Measurements from ENCODE around the gene RNFT2.

Gene RNFT2

DNA sequence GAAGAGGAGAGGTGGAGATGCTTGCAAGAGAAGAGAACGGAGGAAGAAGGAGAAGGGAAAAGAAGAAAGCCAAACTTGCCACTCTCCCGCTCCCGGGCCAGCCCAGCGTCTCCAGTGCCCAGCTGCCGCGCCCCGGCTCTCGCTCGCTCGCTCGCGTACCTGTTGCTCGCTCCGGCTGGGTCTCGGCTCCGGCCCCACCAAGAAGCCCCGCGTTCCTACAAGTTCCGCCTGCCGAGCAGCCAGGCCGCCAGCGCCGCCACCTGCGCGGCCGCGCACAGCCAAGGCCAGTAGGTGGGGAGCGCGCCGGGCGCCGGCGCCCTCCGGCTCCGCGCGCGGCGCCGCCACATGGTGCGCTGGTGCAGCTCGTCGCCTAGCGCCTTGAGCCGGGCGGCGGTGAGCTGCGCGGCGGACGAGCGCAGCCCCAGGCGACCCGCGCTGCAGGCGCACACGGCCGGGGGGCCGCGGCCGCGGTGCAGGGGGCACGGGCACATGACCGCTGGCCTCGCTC, 142.8 kb downstream of the RNFT2 start:
- DNase-seq: peak; percentile 50

DNA sequence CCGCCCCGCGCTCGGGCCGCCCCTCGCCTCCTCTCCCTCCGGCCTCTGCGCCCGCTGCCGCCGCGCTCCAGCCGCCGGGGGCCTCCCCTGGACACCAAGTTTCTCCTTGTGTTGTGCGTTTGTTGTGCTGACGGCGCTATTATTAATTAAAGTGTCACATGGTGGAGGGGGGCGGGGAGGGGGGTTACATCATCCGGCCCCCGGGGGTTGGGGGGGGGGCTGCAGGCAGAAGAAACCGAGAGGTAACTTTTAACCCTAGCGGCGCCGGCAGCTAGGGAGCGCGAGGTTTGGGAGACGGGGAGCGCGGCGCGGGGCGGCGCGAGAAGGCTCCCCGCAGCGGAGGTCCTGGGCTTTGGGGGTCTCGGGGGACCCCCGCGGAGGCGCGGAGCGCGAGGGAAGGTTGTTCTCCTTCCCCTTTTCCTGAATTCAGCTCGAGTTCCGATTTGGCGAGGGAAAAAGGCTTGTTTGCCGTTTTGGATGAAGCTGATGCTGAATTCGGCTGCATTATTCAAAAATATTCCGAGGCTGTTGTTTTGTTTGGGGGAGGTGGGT, 143.3 kb downstream of the RNFT2 start, which contains the start of gene HRK:
Gene HRK, minus strand, starts transcription at position 117 of the 552 bp plus-strand sequence. CDS start 134 bp downstream, outside the sequence.
- DNase-seq: peak; percentile 39

DNA sequence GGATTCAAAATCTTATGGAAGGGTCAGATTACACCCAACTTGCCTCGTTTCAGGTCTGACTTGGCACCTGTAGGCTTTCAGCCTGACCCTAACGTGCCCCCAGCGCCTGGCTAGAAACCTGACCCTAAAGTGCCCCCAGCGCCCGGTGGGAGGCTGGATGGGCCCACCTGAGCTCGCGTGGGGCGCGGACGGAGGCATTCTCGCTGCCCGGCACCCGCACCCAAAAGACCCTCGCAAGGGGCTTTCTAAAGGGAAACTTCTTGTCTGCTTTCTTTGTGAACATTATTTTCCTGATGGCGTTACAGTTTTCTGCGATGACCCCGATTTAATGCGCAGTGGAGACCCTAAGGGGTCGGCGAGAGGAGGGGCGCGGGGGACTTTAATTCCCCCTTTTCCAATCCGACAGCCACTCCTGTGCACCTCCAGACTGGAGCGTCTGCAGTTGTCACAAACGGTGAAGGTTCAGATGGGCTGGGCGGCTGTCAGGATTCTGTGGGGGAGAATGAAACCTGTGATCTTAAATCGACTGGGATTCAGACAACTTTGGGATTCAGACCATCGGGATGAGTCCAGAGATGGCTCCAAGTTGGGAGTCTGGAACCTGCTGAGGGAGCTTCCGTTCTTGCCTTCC, 143.9 kb downstream of the RNFT2 start:
- no peak for DNase-seq

DNA sequence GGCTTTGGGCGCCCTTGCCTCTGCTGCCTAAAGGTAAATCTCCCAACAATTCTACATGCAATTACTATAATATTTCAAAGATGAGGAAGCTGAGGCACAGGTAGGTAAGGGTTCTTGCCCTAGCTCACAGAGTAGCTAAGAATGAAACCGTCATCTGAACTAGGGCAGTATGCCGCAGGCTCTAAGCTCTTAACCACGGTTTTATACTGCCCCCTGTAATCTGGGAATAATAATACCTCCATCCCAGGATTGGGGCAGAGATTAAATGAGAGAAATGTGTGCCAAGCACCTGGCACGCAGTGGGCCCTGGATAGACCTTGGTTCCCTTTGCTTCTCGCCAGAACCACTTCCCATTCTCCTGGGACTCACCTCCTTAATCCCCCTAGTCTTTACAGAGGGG, 144.6 kb downstream of the RNFT2 start:
- peak; percentile 26 for DNase-seq

DNA sequence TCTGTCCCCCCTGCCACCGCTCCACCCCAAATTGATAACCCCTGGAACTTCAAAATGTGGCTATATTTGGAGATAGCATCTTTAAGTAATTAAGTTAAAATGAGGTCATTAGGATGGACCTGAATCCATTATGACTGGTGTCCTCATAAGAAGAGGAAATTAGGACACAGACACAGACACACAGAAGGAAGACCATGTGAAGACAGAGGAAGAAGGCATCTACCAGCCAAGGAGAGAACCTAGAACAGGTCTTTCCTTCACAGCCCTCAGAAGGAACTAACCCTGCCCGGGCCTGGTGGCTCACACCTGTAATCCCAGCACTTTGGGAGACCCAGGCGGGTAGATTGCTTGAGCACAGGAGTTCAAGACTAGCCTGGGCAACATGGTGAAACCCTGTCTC, 146.8 kb downstream of the RNFT2 start:
- no peak for DNase-seq

DNA sequence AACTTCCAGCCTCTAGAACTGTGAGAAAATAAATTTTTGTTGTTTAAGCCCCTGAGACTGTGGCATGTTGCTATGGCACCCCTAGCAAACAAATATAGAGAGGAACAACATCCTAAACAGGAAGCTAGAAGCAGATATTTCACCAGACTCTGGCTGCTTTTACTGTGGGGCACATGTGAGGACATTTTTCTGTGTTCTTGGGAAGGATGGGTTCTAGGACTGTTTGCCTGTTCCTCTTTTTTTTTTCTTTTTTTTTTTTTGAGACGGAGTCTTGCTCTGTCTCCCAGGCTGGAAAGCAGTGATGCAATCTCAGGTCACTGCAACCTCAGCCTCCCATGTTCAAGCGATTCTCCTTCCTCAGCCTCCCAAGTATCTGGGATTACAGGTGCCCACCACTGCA, 147.4 kb downstream of the RNFT2 start:
- DNase-seq: no peak

DNA sequence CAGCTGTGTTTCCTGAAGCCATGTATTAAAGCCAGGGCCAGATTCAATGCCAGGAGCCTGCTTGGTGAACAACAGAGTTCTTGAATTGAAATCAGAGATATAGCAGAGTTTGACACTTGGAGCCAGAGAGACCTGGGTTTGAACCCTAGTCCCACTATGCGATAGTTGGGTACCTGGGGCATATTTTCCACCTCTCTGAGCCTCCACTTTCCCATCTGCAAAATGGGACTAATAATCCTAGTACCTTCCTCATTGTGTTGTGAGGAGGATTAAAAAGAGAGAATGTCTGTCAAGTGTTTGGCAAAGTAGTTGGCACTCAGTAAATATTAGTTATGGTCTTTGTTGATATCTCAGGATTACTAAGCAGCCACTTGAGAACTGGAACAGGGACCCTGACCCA, 149.1 kb downstream of the RNFT2 start:
- no peak for DNase-seq

DNA sequence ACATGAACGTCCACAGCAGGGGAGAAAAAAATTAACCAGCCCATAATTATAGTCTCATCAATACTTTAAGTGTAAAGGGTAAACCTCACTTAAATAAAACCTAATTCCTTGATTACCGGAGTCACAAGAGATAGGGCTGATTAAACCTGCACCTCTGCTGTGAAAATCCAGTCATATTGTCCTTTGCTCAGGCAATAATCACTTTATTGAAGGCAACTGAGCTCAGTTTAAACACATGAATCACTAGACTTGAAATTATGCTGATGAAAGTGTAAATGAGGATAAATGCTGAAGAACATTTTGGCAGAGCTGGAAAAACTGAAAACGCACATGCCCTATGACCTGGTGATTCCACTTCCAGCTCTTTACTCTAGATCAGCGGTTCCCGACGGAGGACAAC, 149.8 kb downstream of the RNFT2 start:
- DNase-seq: no peak

DNA sequence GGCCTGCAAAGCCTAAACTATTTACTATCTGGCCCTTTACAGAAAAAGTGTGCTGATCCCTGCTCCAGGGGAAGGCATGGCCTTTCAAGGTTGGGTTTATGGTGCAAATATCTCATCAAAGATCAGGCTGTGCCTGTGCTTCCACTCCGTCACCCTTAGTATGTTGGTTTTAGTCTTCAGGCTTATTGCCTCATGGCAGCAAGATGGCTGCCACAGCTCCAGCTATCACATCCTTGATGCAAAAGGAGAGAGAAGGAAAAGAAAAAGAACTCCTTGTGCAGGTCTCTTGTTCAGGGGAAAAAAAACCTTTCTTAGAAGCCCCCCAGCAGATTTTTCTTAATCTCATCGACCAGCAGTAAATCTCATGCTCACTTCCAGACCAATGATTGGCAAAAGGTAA, 152.2 kb downstream of the RNFT2 start:
- no peak for DNase-seq

DNA sequence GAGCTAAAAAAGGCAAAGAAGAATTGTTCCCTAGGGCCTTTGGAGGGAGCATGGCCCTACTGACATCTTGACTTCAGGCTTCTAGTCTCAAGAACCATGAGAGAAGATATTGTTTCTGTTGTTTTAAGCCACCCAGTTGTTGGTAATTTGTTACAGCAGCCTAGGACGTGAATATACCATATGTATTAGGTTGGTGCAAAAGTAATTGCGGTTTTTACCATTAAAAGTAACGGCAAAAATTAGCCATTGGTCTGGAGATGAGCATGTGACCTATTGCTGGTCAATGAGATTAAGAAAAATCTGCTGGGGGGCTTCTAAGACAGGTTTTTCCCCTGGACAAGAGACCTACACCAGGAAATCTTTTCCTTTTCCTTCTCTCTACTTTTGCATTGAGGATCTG, 152.9 kb downstream of the RNFT2 start:
- no peak for DNase-seq

DNA sequence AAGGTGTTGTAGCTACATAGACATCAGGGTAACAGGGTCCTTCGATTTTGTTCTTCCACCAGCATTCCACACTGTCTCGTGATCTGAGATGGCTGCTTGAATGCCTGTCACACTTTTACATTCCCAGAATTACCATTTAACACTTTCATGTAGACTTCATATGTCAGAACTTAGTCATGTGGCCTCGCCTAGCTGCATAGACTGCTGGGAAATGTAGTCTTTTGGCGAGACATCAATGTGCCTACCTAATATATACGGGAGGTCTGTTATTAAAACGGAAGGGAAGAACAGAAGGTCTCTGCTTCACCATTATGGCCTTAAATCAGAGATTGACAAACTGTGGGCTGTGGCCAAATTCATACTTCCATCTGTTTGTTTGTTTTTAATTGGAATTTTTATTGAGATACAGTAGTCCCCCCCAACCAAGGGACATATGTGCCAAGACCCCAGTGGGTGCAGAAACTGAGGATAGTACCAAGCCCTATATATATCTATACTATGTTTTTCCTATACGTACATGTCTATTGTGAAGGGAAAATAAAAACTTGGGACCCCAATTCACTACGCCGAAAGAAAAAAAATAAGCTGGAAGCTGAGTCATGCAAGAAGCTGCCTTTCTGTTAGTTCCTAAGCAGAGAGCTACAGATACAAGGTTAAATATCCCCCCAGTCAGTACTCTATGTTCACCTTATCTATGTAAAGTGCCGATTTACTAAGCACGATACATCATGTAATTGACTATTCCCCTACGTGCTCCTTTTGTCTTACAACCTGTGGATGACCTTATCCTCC, 154.4 kb downstream of the RNFT2 start:
- no peak for DNase-seq

DNA sequence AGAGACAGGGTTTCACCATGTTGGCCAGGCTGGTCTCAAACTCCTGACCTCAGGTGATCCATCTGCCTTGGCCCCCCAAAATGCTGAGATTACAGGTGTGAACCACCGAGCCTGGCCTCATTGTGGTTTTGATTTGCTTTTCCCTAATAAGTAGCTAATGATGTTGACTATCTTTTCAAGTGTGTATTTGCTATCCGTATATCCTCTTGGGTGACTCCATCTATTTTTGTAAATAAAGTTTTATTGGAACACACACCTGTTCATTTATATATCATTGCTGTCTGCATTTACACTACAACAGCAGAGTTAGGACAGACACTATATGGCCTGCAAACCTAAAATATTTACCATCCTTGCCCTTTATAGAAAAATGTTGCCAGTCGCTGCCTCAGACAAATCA, 156.8 kb downstream of the RNFT2 start:
- no peak for DNase-seq

DNA sequence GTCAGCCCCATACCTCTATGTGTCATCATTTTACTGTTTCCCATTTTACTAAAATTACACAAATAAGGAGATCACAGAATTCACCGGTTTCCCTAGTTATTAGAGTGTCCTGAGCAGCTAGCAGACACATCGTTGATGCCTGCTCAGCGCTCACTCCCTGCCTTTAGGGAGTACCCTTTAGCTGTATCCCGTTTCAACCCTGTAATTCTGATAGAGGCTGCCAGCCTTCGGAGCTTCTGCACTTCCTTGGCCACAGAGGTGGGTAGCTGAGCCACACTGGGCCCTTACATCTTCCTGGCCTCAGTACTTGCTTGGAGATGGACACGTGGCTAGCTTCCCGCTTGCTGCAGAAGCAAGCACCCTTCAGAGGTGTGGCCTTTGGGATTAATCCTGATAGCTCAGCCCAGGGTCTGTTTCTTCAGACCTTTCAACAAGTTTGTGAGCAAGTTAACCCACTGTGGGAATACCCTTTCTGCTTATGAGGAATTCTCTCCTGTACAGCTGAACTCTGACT, 158.4 kb downstream of the RNFT2 start:
- DNase-seq: no peak

DNA sequence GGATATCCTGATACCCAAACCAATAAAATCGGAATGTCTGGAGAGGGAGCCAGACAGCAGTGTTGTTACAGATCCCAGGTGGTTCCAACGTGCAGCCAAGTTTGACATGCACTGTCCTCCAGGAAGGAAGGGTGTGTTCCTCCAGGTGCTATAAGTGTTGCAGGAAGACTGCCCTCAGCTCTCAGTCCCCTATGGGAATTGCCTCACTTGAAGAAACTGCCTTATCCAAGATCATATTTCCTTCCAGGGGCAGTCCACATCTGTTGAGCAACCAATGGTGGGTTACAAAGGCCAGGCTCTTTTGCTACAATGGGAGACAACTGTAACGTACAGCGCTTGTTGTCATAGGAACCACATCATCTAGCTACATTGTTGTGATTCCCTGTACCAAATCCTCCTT, 159.4 kb downstream of the RNFT2 start:
- DNase-seq: no peak

DNA sequence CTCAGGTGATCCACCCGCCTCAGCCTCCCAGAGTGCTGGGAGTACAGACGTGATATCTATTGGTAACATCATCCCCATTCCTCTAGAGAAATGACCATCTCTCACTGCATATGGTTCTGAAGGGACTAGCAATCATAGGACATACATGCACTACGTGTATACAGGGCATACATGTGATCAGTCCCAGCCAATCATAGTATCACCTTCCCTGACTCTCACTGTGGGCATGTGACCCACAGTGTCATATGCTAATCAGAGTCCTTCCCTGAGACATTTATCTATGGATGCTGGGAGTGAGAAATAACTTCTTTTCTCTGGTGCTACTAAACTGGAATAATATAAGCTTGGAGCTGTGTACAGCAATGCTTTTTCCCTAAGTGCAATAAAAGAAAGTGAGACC, 160.6 kb downstream of the RNFT2 start:
- no peak for DNase-seq

DNA sequence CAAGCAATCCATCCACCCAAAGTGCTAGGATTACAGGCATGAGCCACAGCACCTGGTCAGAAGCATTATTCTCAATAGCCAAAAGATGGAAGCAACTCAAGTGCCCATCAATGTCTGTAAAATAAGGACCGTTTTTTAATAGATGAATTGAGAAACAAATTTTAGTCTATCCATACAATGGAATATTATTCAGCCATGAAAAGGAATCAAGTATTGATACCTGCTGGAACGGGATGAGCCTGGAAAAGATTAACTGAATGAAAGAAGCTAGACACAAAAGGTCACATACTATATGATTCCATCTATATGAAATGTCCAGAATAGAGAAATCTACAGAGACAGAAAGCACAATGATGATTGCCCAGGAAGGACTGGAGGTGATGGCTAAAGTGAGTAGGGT, 163.5 kb downstream of the RNFT2 start:
- no peak for DNase-seq
